ENCODE measurements around the gene ZFP36L1. TPM values are rescaled to one million over a fixed set of nuclear protein-coding genes. Genes with fewer than 3 reads are reported as not detected.

Gene ZFP36L1
- total and polyA plus RNA-seq, 2 of the 13 experiments (the other 11 are each of a cell fraction or from before 2014, with no cell fraction given): 7.4 to 10.2 TPM

GRCh38 chr14:68792979-68793733 lies at the start of gene ZFP36L1 (continued):
- TF ChIP-seq MXI1 (IDR thresholded peaks at IDR 0.05; ENCODE audit: borderline replicate concordance, low read depth, low read length): peak; percentile 16; the same call in 1 of the 3 replicates
- no peak for TF ChIP-seq ZNF33B (CRISPR knock-in tag; IDR thresholded peaks at IDR 0.05)
- TF ChIP-seq ARID4A (CRISPR knock-in tag; IDR thresholded peaks at IDR 0.05; ENCODE audit: borderline replicate concordance): peak; percentile 72; the same call in 1 of the 2 replicates
- no peak for TF ChIP-seq ZFP36L2 (CRISPR knock-in tag; IDR thresholded peaks at IDR 0.05)
- peak; percentile 100 for TF ChIP-seq POLR2G (IDR thresholded peaks at IDR 0.05; ENCODE audit: low read depth, low read length)
- TF ChIP-seq RBM22 (optimal IDR thresholded peaks at IDR 0.05; ENCODE audit: low read length): no peak
- TF ChIP-seq DNMT1 (CRISPR knock-in tag; IDR thresholded peaks at IDR 0.05): no peak
- TF ChIP-seq RNF2 (conservative IDR thresholded peaks at IDR 0.05; ENCODE audit: low read depth): no peak
- no peak; the same call in 1 of the 2 replicates for TF ChIP-seq ZNF652 (CRISPR knock-in tag; IDR thresholded peaks at IDR 0.05; ENCODE audit: borderline replicate concordance, low read depth)
- peak; percentile 23; the same call in 1 of the 2 replicates for TF ChIP-seq ZNF740 (CRISPR knock-in tag; IDR thresholded peaks at IDR 0.05)
- TF ChIP-seq KAT8 (CRISPR knock-in tag; IDR thresholded peaks at IDR 0.05): peak; percentile 54
- peak; percentile 13; the same call in 1 of the 2 replicates for TF ChIP-seq ZNF687 (CRISPR knock-in tag; IDR thresholded peaks at IDR 0.05)
- TF ChIP-seq ZNF775 (CRISPR knock-in tag; IDR thresholded peaks at IDR 0.05; ENCODE audit: borderline replicate concordance): no peak
- peak in 1 of 2 experiments; percentile 8; a peak in 1 of 4 replicates for TF ChIP-seq HMGXB4 (CRISPR knock-in tag; IDR thresholded peaks at IDR 0.05; ENCODE audit: borderline replicate concordance in 1 of 2, low read depth in 1 of 2)
- no peak for TF ChIP-seq ZNF572 (CRISPR knock-in tag; IDR thresholded peaks at IDR 0.05)
- TF ChIP-seq SRSF1 (optimal IDR thresholded peaks at IDR 0.05; ENCODE audit: low read depth, low read length): peak; percentile 96
- TF ChIP-seq GATAD1 (CRISPR knock-in tag; IDR thresholded peaks at IDR 0.05): peak; percentile 8; the same call in 1 of the 2 replicates
- TF ChIP-seq KLF9 (CRISPR knock-in tag; IDR thresholded peaks at IDR 0.05; ENCODE audit: low read depth): no peak; the same call in 1 of the 2 replicates

Measured in HepG2 (cell line).